ENCODE data around the gene COL6A1.
"Not testable (repeated sequence)": the region's sequence is repeated elsewhere in the genome, so short reads cannot be mapped to it uniquely, and the experiment has no call there.

COL6A1 gene

DNA sequence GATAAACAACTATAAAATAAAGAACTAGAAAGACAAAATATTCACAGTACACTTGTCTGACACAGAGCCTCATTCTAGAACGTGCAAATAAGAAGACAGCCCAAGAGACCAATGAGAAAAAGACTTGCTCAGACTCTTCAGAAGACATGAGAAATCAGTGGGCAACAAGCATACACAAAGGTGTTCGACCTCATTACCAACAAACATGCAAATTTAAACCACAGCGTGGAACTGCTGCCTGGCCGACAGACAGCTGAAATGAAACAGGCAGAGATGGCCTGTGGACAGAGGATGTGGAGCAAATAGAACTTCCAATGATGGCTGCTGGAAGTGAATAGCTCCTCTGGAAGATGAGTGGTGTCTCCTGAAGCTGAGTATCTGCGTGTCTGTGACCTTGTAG lies 22.4 kb upstream of the COL6A1 start:
- TF ChIP-seq, protein P1, sequence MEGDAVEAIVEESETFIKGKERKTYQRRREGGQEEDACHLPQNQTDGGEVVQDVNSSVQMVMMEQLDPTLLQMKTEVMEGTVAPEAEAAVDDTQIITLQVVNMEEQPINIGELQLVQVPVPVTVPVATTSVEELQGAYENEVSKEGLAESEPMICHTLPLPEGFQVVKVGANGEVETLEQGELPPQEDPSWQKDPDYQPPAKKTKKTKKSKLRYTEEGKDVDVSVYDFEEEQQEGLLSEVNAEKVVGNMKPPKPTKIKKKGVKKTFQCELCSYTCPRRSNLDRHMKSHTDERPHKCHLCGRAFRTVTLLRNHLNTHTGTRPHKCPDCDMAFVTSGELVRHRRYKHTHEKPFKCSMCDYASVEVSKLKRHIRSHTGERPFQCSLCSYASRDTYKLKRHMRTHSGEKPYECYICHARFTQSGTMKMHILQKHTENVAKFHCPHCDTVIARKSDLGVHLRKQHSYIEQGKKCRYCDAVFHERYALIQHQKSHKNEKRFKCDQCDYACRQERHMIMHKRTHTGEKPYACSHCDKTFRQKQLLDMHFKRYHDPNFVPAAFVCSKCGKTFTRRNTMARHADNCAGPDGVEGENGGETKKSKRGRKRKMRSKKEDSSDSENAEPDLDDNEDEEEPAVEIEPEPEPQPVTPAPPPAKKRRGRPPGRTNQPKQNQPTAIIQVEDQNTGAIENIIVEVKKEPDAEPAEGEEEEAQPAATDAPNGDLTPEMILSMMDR (IDR thresholded peaks at IDR 0.05; ENCODE audit: low read depth, low read length, missing control alignments): no peak
- no peak for DNase-seq (ENCODE audit: low read depth)
- H3K4me3 ChIP-seq (ENCODE audit: low read depth, low read length): no peak overlapping the region

DNA sequence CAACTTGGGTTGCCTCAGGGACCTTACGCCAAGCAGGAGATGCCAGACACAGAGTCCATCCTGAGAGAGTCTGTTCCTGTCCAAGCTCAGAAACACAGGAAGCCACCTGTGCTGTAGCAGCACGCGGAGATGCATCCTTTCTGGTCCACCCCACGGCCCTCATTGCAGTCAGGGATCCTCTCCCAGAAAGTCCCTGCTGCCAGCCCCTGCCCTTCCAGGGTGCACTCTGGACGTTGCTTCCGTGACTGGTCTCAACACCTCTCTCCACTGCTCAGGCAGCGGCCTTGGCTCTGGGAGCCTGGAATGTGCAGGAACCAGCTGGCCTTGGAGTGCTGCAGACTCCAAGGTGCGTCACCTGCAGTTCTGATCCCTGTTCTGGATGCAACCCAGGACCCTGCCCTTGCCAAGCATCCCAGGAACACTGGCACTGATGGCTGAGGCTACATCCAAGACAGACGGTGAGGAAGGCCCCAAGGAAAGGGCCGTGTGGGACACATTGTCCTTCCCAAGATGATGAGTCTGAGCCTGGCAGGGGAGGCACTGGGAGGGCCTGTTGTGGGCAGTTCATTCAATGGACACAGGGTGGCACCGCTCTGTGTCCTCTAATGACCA lies 21.7 kb upstream of the COL6A1 start:
- DNase-seq (ENCODE audit: low read depth): no peak
- TF ChIP-seq, protein P1 (IDR thresholded peaks at IDR 0.05; ENCODE audit: low read depth, low read length, missing control alignments): no peak
- H3K4me3 ChIP-seq (ENCODE audit: low read depth, low read length): no peak overlapping the region

DNA sequence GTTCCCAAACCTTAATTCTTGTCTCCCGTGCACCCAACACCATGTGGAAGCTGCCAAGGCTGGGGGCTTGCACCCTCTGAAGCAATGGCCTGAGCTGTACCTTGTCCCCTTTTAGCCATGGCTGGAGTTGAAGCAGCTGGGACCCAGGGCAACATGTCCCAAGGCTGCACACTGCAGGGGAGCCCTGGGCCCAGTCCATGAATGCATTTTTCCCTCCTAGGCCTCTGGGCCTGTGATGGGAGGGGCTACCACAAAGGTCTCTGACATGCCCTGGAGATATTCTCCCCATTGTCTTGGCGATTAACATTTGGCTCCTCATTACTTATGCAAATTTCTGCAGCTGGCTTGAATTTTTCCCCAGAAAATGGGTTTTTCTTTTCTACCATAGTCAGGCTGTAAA lies 20.2 kb upstream of the COL6A1 start:
- H3K4me3 ChIP-seq (ENCODE audit: low read depth, low read length); DNase-seq (ENCODE audit: low read depth): not testable (repeated sequence)

DNA sequence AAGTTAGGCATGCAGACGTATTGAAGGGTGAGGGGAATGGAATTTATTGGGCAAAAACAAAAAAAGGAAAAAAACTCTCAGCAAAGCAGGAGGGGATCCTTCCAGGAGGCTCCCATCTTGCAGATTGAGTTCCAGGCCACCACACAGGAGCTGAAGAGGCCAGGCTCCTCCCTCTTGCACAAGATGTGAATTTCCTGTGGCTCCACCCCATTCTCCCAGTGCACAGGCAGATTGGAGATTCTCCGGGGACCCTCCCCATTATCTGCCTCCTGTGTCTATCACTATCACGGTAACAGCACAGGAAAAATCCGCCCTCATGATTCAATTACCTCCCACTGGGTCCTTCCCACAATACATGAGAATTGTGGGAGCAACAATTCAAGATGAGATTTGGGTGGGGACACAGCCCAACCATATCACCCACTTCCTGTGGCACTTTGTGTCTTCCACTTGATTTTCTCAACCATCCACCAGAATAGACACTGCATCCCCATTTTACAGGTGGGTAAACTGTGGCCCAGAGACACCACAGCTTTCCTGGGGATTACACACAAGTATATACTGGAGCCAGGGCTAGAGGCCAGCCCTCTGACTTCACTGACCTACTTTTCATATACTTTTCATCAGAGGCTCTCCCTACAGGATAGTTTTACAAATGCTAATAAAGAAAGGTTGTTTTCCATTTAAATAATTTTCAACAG lies 18.9 kb upstream of the COL6A1 start:
- TF ChIP-seq, protein P1 (IDR thresholded peaks at IDR 0.05; ENCODE audit: low read depth, low read length, missing control alignments): no peak
- no peak overlapping the region for H3K4me3 ChIP-seq (ENCODE audit: low read depth, low read length)
- DNase-seq (ENCODE audit: low read depth): no peak

DNA sequence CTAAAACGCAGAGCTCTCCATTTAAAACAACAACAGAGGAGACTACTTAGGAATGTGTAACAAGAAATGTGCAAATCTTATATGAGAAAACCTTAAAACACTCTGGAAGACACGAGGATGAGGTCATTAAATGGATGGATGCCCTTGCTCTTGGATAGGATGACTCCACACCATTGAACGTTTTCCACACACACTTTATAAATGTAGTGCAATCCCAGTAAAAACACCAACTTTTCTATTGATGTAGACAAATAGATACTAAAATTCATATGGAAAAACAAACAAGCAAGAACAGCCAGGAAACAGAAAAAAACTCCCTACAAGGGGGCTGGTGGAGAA lies 18.4 kb upstream of the COL6A1 start:
- H3K4me3 ChIP-seq (ENCODE audit: low read depth, low read length): no peak overlapping the region
- TF ChIP-seq, protein P1 (IDR thresholded peaks at IDR 0.05; ENCODE audit: low read depth, low read length, missing control alignments): no peak
- no peak for DNase-seq (ENCODE audit: low read depth)

DNA sequence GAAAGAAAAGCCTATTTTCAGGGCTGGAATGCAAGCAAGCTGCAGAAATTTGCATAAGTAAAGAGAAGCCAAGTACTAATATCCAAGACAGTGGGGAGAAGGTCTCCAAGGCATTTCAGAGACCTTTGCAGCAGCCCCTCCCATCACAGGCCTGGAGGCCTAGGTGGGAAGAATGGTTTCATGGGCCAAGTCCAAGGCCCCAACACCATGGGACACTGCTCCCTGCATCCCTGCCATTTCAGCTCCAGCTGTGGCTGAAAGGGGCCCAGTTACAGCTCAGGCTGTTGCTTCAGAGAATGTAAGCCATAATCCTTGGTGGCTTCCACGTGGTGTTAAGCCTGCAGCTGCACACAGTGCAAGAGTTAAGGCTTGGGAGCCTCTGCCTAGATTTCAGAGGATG lies 16.9 kb upstream of the COL6A1 start:
- H3K4me3 ChIP-seq (ENCODE audit: low read depth, low read length): no peak overlapping the region
- TF ChIP-seq, protein P1 (IDR thresholded peaks at IDR 0.05; ENCODE audit: low read depth, low read length, missing control alignments): no peak
- DNase-seq (ENCODE audit: low read depth): no peak

DNA sequence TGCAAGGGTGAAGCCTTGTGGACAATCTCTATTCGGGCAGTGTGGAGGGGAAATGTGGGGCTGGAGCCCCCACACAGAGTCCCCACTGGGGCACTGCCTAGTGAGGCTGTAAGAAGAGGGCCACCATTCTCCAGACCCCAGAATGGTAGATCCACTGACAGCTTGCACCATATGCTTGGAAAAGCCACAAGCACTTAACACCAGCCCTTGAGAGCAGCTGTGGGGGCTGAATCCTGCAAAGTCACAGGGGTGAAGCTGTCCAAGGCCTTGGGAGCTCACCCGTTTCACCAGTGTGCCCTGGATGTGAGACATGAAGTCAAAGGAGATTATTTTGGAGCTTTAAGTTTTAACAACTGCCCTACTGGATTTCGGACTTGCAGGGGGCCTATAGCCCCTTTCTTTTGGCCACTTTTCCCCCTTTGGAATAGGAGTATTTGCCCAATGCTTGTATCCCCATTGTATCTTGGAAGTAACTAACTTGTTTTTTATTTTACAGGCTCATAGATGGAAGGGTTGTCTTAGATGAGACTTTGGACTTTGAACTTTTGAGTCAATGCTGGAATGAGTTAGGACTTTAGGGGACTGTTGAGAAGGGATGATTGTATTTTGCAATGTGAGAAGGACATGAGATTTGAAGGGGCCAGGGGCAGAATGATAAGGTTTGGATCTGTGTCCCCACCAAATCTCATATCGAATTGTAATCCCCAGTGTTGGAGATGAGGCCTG lies 16.3 kb upstream of the COL6A1 start:
- no peak for DNase-seq (ENCODE audit: low read depth)
- TF ChIP-seq, protein P1 (IDR thresholded peaks at IDR 0.05; ENCODE audit: low read depth, low read length, missing control alignments): no peak
- H3K4me3 ChIP-seq (ENCODE audit: low read depth, low read length): no peak overlapping the region
